Glutamatergic neuron (in vitro differentiated cells): ENCODE results near the gene RSPH4A. TPM values are rescaled to one million over a fixed set of nuclear protein-coding genes. Genes with fewer than 3 reads are reported as not detected.

ENCODE experiments used
- DNase-seq: peaks from one replicate; pipeline ENCODE4 v3.0.0; 2022
- H3K27ac Mint-ChIP-seq: one replicate; pipeline ENCODE4 v1.8.0; 2020; ENCODE audit warnings: mild to moderate bottlenecking, mixed read lengths, inconsistent platforms; ENCODE audit not compliant: unreplicated experiment
- H3K27me3 Mint-ChIP-seq: one replicate; pipeline ENCODE4 v1.8.0; 2020; ENCODE audit warnings: mild to moderate bottlenecking, moderate library complexity, mixed read lengths, inconsistent platforms; ENCODE audit not compliant: unreplicated experiment
- H3K36me3 Mint-ChIP-seq: one replicate; pipeline ENCODE4 v1.8.0; 2020; ENCODE audit warnings: mild to moderate bottlenecking, mixed read lengths, inconsistent platforms; ENCODE audit not compliant: unreplicated experiment
- H3K4me1 Mint-ChIP-seq: one replicate; pipeline ENCODE4 v1.8.0; 2020; ENCODE audit warnings: mild to moderate bottlenecking, low read depth, mixed read lengths, inconsistent platforms; ENCODE audit not compliant: unreplicated experiment
- H3K4me3 Mint-ChIP-seq: one replicate; pipeline ENCODE4 v1.8.0; 2020; ENCODE audit warnings: mild to moderate bottlenecking, mixed read lengths, inconsistent platforms; ENCODE audit not compliant: unreplicated experiment
- H3K9me3 Mint-ChIP-seq: one replicate; pipeline ENCODE4 v1.8.0; 2020; ENCODE audit warnings: mild to moderate bottlenecking, moderate library complexity, mixed read lengths, inconsistent platforms; ENCODE audit not compliant: unreplicated experiment
- total RNA-seq: library from RNA; stranded (reverse); fragmentation: NEBNext Ultra II Directional; extraction: Animal tissue kit (Norgen Biotek cat#: 25700); gene quantifications from one replicate; pipeline ENCODE4 v1.2.1, GENCODE V29; 2021; ENCODE audit not compliant: unreplicated experiment
- TF ChIP-seq, protein P1 (sequence below): fragments of 200-600 bp; sonication (generic); IDR thresholded peaks from one replicate; pipeline ENCODE4 v1.5.0; 2021; ENCODE audit not compliant: partially characterized antibody, unreplicated experiment

Gene RSPH4A
- total RNA-seq, 1 donor from 2014 or later: 0.98 TPM

DNA sequence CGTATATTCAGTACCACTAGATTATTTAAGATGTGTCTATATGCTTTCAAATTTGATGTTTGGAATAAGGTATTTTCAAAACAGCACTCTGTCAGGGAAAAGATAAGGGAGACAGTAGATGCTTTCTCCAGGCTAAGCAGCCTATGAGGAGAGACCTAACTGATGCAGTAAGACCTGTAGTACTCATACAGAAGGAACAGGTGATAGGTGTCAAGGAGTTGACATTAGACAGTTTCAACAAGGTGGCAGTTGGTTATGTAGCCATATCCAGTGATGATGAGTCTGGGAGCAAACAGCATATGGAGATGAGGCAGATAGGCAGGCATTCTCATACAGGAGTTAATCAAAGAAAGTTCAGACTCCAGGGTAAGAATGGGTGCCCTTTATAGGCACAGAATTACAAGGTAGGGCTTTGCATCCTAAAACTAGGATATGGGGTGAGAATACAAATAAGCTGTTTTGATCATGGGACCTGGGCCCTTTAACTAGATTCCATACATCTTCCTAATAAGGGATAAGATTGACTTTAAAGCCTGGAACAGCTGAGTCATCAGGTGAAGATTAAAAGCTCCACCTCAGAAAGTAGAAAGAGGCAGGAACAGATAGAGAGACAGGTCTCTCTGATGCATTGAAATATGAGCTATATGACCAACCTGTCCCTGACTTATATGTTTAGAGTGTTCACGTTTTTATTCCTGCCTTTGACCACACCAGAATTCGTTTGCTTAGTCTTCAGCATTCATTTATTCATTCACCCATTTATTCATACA is 7.9 kb downstream of the RSPH4A start:
- Mint-ChIP-seq H3K9me3 (no peaks in the 10 kb centered on the region), H3K27ac (no peak overlapping the region), H3K36me3 (no peaks in the 10 kb centered on the region), H3K4me1 (no peaks in the 10 kb centered on the region), H3K27me3 (no peaks in the 10 kb centered on the region), H3K4me3 (no peak overlapping the region)
- TF ChIP-seq, protein P1, sequence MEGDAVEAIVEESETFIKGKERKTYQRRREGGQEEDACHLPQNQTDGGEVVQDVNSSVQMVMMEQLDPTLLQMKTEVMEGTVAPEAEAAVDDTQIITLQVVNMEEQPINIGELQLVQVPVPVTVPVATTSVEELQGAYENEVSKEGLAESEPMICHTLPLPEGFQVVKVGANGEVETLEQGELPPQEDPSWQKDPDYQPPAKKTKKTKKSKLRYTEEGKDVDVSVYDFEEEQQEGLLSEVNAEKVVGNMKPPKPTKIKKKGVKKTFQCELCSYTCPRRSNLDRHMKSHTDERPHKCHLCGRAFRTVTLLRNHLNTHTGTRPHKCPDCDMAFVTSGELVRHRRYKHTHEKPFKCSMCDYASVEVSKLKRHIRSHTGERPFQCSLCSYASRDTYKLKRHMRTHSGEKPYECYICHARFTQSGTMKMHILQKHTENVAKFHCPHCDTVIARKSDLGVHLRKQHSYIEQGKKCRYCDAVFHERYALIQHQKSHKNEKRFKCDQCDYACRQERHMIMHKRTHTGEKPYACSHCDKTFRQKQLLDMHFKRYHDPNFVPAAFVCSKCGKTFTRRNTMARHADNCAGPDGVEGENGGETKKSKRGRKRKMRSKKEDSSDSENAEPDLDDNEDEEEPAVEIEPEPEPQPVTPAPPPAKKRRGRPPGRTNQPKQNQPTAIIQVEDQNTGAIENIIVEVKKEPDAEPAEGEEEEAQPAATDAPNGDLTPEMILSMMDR: no peak
- DNase-seq: no peak

DNA sequence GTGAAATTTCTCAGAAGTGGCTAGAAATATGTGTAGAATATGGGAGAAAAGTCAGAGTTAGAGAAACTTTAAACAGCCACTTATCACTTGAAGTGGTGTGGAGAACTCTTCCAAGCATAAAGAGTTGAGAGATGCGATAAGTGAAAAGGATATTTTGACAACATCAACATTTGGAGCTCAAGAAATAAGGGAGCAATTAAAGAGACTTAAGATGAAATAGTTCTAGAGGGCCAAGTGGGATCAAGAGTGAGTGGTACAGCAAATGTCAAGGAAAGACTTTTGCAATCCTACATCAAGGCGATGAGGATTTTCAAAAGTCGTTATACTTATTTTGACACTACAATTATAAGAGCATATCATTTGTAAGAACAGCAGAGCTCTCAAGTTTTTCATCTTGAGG is 9.6 kb downstream of the RSPH4A start:
- TF ChIP-seq, protein P1: no peak
- H3K9me3 Mint-ChIP-seq: no peaks in the 10 kb centered on the region

DNA sequence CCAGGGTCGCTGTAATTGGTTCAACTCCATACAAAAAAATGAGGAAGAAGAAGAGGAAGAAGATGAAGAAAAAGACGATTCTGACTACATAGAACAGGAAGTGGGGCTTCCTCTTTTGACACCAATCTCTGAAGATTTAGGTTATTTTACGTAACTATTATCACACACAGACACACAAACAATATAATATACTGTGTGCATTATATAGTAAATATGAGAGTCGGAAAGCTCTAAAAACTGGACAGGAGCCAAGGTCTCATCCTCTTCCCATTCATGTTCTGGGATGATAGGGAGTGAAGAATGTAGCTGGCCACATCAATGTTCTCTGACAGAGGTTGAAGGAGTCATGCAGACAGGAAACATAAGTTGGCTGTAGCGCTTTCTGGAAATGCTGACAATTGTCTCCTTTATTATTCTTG is 13.3 kb downstream of the RSPH4A start:
- no peak overlapping the region for H3K4me3 Mint-ChIP-seq
- TF ChIP-seq, protein P1: no peak
- no peak for DNase-seq
- H3K9me3 Mint-ChIP-seq: no peaks in the 10 kb centered on the region
- no peak overlapping the region for H3K27ac Mint-ChIP-seq
- peaks cover 5% of the 10 kb centered on the region for H3K36me3 Mint-ChIP-seq
- no peaks in the 10 kb centered on the region for H3K27me3 Mint-ChIP-seq
- no peaks in the 10 kb centered on the region for H3K4me1 Mint-ChIP-seq

More for the DNA sequence above, 9.6 kb downstream of the RSPH4A start:
- Mint-ChIP-seq H3K4me3 (no peak overlapping the region), H3K36me3 (no peaks in the 10 kb centered on the region), H3K27ac (no peak overlapping the region), H3K27me3 (no peaks in the 10 kb centered on the region), H3K4me1 (no peaks in the 10 kb centered on the region)
- DNase-seq: no peak

DNA sequence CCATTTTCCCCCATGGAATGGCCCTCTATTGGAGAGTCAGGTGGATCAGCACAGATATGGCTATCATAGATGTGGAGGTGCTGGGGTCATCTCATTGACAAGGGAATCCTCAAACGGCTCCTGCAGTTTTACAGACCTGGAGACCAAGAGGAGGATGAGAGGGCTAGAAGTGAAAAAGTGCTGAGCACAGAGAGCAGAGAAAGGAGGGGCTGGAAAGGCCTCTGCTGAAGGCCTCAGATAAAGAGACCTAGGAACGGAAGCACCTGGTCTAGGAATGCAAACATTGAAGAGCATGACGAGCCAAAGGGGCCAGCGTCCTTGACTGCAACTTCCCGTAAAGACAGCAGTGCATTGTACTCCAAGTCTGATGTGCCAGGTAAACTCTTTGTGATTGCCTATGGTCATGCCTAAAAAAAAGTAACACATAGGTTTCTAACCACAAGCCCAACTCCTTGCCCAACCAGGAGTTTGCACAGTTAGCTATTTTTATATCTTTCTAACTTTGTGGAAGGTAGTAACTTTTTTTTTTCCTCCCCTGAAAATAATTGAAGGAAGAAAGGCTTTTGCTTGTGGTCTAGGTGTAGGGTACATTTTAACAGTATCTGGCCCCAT is 15.2 kb downstream of the RSPH4A start:
- TF ChIP-seq, protein P1: no peak
- H3K27me3 Mint-ChIP-seq: no peaks in the 10 kb centered on the region
- no peak overlapping the region for H3K27ac Mint-ChIP-seq
- DNase-seq: no peak
- no peaks in the 10 kb centered on the region for H3K4me1 Mint-ChIP-seq
- peaks cover 5% of the 10 kb centered on the region for H3K36me3 Mint-ChIP-seq
- no peaks in the 10 kb centered on the region for H3K9me3 Mint-ChIP-seq
- H3K4me3 Mint-ChIP-seq: no peak overlapping the region

DNA sequence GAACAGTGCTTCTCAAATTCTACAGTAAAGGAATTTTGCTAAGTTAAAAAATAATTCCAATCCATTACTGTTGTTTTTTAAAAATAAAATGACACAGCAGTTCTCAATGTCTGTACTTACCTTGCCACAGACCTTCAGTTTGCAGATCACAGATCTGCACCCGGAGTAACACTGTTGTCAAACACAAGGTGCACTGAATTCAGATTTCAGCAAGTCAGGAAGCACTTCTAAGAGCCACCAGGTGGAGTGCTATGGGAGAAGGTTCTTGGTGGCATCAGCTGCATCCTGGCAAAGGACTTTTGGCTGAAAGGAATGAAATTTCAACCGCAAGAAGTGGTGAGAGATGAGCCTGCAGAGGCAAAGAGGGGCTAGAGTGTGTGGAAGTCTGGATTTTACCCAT is 17.4 kb downstream of the RSPH4A start:
- H3K27ac Mint-ChIP-seq: peak overlapping the region; percentile 26
- H3K4me3 Mint-ChIP-seq: no peak overlapping the region
- peaks cover 11% of the 10 kb centered on the region for H3K36me3 Mint-ChIP-seq
- H3K9me3 Mint-ChIP-seq: no peaks in the 10 kb centered on the region
- no peaks in the 10 kb centered on the region for H3K4me1 Mint-ChIP-seq
- no peak for DNase-seq
- TF ChIP-seq, protein P1: no peak
- H3K27me3 Mint-ChIP-seq: no peaks in the 10 kb centered on the region
